ENCODE results near the gene FSTL4.

DNA sequence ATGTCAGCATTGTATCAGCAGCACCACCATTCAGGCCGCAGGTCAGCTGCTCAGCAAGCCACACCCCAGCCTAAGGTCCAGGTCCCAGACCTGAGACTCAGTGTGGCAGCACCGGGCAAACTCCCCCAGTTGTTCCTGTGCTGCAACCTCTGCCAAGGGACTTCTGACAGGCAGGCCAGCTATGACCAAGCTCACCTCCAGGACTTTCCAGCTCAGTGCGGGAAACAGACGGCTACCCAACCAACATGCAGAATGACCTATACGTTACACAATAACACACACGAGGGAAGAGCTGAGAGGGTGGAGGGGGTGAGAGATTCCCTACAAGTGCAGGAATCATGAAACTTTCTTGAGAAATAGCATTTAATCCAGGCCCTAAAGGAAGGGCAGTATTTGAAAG lies 143.7 kb downstream of the FSTL4 start:
- TF ChIP-seq, protein P1, sequence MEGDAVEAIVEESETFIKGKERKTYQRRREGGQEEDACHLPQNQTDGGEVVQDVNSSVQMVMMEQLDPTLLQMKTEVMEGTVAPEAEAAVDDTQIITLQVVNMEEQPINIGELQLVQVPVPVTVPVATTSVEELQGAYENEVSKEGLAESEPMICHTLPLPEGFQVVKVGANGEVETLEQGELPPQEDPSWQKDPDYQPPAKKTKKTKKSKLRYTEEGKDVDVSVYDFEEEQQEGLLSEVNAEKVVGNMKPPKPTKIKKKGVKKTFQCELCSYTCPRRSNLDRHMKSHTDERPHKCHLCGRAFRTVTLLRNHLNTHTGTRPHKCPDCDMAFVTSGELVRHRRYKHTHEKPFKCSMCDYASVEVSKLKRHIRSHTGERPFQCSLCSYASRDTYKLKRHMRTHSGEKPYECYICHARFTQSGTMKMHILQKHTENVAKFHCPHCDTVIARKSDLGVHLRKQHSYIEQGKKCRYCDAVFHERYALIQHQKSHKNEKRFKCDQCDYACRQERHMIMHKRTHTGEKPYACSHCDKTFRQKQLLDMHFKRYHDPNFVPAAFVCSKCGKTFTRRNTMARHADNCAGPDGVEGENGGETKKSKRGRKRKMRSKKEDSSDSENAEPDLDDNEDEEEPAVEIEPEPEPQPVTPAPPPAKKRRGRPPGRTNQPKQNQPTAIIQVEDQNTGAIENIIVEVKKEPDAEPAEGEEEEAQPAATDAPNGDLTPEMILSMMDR (IDR thresholded peaks at IDR 0.05) = no peak
- no peak for TF ChIP-seq POLR2A (IDR thresholded peaks at IDR 0.05)

Measured in prostate gland (tissue), 2 donors.